H1 (cell line): ENCODE results near the gene PRRG2. TPM values are rescaled to one million over a fixed set of nuclear protein-coding genes. Genes with fewer than 3 reads are reported as not detected.

Experiments
- CHD7 ChIP-seq: fragments of 300-600 bp; sonication (generic); IDR thresholded peaks from 2 replicates; pipeline ENCODE4 v1.7.1; 2012; ENCODE audit warnings: low read length, moderate library complexity, mild to moderate bottlenecking, inconsistent platforms; ENCODE audit not compliant: insufficient replicate concordance
- GTF2F1 ChIP-seq: IDR thresholded peaks from 2 replicates; pipeline ENCODE4 v1.6.1; 2012; ENCODE audit warnings: low read depth, low read length, improper control_type of control experiment, borderline replicate concordance
- HDAC6 ChIP-seq: IDR thresholded peaks from one replicate; pipeline ENCODE4 v1.7.1; 2012; ENCODE audit warnings: low read depth, mild to moderate bottlenecking, inconsistent platforms, low read length, moderate library complexity
- JUN ChIP-seq: IDR thresholded peaks from 2 replicates; pipeline ENCODE4 v1.6.1; 2011; ENCODE audit warnings: low read depth, mild to moderate bottlenecking, improper control_type of control experiment, low read length
- KDM5A ChIP-seq: fragments of 200-600 bp; IDR thresholded peaks from 2 replicates; pipeline ENCODE4 v1.7.1; 2012; ENCODE audit warnings: mild to moderate bottlenecking, low read length, inconsistent platforms, mixed read lengths
- POU5F1 ChIP-seq: IDR thresholded peaks from 2 replicates; pipeline ENCODE4 v1.6.1; 2011; ENCODE audit warnings: low read depth, mild to moderate bottlenecking, low read length, moderate library complexity
- RNF2 ChIP-seq: fragments of 200-900, 300-1000 bp; sonication (generic); IDR thresholded peaks from 2 replicates; pipeline ENCODE4 v1.7.1; 2016; ENCODE audit warnings: borderline replicate concordance, low read depth, mild to moderate bottlenecking, antibody characterized with exemption, low read length; ENCODE audit not compliant: poor library complexity, severe bottlenecking; ENCODE audit errors: missing control alignments
- RXRA ChIP-seq: IDR thresholded peaks from 2 replicates; pipeline ENCODE4 v1.6.1; 2011; ENCODE audit warnings: low read depth, mild to moderate bottlenecking, low read length, moderate library complexity; ENCODE audit not compliant: insufficient read depth
- SAP30 ChIP-seq: fragments of 300-600 bp; sonication (generic); IDR thresholded peaks from 2 replicates; pipeline ENCODE4 v1.7.1; 2012; ENCODE audit warnings: low read length, moderate library complexity, mild to moderate bottlenecking, inconsistent platforms; ENCODE audit not compliant: insufficient read depth, insufficient replicate concordance
- YY1 ChIP-seq: IDR thresholded peaks from 2 replicates; pipeline ENCODE4 v1.6.1; 2011; ENCODE audit warnings: low read depth, mild to moderate bottlenecking, low read length
- ZNF274 ChIP-seq: IDR thresholded peaks from 2 replicates; pipeline ENCODE4 v1.7.0; 2012; ENCODE audit warnings: low read length, borderline replicate concordance; ENCODE audit errors: extremely low read depth
- polyA plus RNA-seq, 7 experiments: library from polyadenylated mRNA; depleted of rRNA in 3 of 7; stranded (reverse) in 5 of 7; unstranded in 2 of 7; fragments of >200 nt in 5 of 7; fragments of 200-250 nt in 2 of 7; gene quantifications; 1 replicate in 5 of 7; 2 replicates in 1 of 7; 4 replicates in 1 of 7; pipeline versions ENCODE4 v1.2.1 to v1.2.3, GENCODE V29; 2011 to 2013; ENCODE audit warnings: missing spikeins in 2 of 7, mixed read lengths in 2 of 7
- total RNA-seq: library from RNA; stranded (reverse); fragmentation: NEBNext Ultra II Directional; extraction: Animal tissue kit (Norgen Biotek cat#: 25700); gene quantifications from 2 replicates; pipeline ENCODE4 v1.2.1, GENCODE V29; 2021

PRRG2 gene
- total and polyA plus RNA-seq, 2 of the 8 experiments (the other 6 are each of a cell fraction or from before 2014, with no cell fraction given) = 4.1 to 5.6 TPM

- TF ChIP-seq CHD7 = no peak
- no peak for TF ChIP-seq SAP30
- TF ChIP-seq RXRA = no peak
- TF ChIP-seq HDAC6 = no peak
- no peak for TF ChIP-seq RNF2
- TF ChIP-seq JUN = no peak
- no peak for TF ChIP-seq KDM5A
- TF ChIP-seq POU5F1 = no peak
- no peak for TF ChIP-seq GTF2F1
- no peak for TF ChIP-seq YY1
- TF ChIP-seq ZNF274 = no peak
Observed at GRCh38 chr19:49564616-49565045, 16.5 kb upstream of the PRRG2 start (continued).
